Testis (tissue), 2 donors: ENCODE measurements around the gene CREG2.

Experiments
- POLR2A ChIP-seq: fragments of 450-650 bp; IDR thresholded peaks from one replicate; pipeline ENCODE4 v1.6.1; 2017; ENCODE audit warnings: antibody characterized with exemption, mild to moderate bottlenecking, moderate library complexity
- TF ChIP-seq, protein P1 (sequence below), 3 experiments: fragments of 450-650 bp in 2 of 3; fragments of 200-600 bp in 1 of 3; sonication (generic) in 1 of 3; IDR thresholded peaks; one replicate each; pipeline ENCODE4 v1.5.1; 2016 to 2019; ENCODE audit warnings: antibody characterized with exemption in 3 of 3, mild to moderate bottlenecking in 2 of 3, moderate library complexity in 1 of 3

DNA sequence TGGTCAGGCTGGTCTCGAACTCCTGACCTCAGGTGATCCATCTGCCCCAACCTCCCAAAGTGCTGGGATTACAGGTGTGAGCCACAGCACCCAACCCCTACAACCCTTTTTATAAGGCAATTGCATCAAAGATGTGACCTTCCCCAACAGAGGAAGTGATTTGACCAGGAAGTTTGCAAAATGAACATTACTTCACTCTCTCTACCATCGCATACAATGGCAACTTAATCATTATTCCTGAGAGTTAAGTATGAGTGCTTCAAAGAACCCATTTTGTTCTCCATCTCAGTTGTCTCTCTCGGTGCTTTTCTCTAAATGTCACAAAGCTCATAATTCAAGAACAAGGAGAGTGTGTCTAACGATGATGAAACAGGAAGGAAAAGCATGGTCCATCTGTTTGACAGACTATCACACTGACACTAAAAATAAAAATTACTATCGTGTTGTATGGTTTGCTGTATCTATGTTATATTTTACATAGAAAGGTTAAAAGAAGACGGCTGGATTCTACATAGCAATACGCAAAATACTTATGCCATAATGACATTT lies 18.1 kb upstream of the CREG2 start:
- TF ChIP-seq, protein P1, sequence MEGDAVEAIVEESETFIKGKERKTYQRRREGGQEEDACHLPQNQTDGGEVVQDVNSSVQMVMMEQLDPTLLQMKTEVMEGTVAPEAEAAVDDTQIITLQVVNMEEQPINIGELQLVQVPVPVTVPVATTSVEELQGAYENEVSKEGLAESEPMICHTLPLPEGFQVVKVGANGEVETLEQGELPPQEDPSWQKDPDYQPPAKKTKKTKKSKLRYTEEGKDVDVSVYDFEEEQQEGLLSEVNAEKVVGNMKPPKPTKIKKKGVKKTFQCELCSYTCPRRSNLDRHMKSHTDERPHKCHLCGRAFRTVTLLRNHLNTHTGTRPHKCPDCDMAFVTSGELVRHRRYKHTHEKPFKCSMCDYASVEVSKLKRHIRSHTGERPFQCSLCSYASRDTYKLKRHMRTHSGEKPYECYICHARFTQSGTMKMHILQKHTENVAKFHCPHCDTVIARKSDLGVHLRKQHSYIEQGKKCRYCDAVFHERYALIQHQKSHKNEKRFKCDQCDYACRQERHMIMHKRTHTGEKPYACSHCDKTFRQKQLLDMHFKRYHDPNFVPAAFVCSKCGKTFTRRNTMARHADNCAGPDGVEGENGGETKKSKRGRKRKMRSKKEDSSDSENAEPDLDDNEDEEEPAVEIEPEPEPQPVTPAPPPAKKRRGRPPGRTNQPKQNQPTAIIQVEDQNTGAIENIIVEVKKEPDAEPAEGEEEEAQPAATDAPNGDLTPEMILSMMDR (IDR thresholded peaks at IDR 0.05): no peak
- no peak for TF ChIP-seq POLR2A
